A673 (cell line): ENCODE measurements around the gene MARK3.

ENCODE experiments used
- CTCF ChIP-seq: fragments of 300-800, 200-600 bp; sonication (generic); conservative IDR thresholded peaks from 2 replicates; pipeline ENCODE4 v1.5.1; 2017; ENCODE audit warnings: low read depth, mild to moderate bottlenecking, antibody characterized with exemption, low read length, moderate library complexity, mixed read lengths
- EZH2 ChIP-seq: fragments of 200-600 bp; sonication (generic); IDR thresholded peaks from 2 replicates; pipeline ENCODE4 v1.6.1; 2017; ENCODE audit warnings: borderline replicate concordance, low read depth, mild to moderate bottlenecking, mixed read lengths, antibody characterized with exemption, low read length; ENCODE audit not compliant: poor library complexity, severe bottlenecking

- TF ChIP-seq CTCF (no peak), EZH2 (no peak)
Observed at GRCh38 chr14:103548463-103549351, 163.5 kb downstream of the MARK3 start.
